ENCODE data around the gene PTPN1. TPM values are rescaled to one million over a fixed set of nuclear protein-coding genes. Genes with fewer than 3 reads are reported as not detected.

Gene PTPN1
- total and polyA plus RNA-seq, 2 of the 13 experiments (the other 11 are each of a cell fraction or from before 2014, with no cell fraction given) = 17.7 to 37.2 TPM

DNA sequence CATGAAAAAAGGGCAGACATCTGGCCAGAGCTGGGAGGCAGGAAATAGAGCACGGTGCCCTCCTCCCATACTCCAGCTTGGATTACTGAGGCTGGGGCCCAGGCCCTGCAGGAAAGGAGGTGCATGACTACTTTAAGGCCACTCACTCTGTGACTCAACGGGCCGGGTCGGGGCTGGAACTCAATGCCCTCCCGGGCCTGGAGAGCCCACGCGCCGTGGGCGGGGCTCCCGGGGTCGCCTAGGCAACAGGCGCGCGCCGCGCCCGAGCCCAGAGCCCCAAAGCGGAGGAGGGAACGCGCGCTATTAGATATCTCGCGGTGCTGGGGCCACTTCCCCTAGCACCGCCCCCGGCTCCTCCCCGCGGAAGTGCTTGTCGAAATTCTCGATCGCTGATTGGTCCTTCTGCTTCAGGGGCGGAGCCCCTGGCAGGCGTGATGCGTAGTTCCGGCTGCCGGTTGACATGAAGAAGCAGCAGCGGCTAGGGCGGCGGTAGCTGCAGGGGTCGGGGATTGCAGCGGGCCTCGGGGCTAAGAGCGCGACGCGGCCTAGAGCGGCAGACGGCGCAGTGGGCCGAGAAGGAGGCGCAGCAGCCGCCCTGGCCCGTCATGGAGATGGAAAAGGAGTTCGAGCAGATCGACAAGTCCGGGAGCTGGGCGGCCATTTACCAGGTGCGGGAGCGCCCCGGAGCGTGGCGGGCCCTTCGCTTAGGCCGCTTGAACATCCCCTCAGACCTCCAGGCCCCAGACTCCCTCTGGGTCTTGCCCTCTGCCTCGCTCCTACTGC, at the start of gene PTPN1 (continued):
- TF ChIP-seq, protein P1, sequence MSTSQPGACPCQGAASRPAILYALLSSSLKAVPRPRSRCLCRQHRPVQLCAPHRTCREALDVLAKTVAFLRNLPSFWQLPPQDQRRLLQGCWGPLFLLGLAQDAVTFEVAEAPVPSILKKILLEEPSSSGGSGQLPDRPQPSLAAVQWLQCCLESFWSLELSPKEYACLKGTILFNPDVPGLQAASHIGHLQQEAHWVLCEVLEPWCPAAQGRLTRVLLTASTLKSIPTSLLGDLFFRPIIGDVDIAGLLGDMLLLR (CRISPR knock-in tag; IDR thresholded peaks at IDR 0.05) = peak; percentile 18; the same call in 1 of the 2 replicates
- TF ChIP-seq ZSCAN12 (CRISPR knock-in tag; IDR thresholded peaks at IDR 0.05) (no peak), ZC3H13 (CRISPR knock-in tag; IDR thresholded peaks at IDR 0.05) (peak; percentile 86; the same call in 1 of the 2 replicates), ZNF746 (CRISPR knock-in tag; IDR thresholded peaks at IDR 0.05) (peak; percentile 66; the same call in 1 of the 2 replicates), ZNF563 (CRISPR knock-in tag; IDR thresholded peaks at IDR 0.05) (peak; percentile 95), ZFX (CRISPR knock-in tag; IDR thresholded peaks at IDR 0.05; ENCODE audit: low read depth) (peak; percentile 99), ZNF451 (CRISPR knock-in tag; IDR thresholded peaks at IDR 0.05) (peak; percentile 58; the same call in 1 of the 2 replicates), THAP11 (CRISPR knock-in tag; IDR thresholded peaks at IDR 0.05) (peak; percentile 93), HES4 (CRISPR knock-in tag; IDR thresholded peaks at IDR 0.05; ENCODE audit: borderline replicate concordance) (peak; percentile 65; the same call in 1 of the 2 replicates), RNF2 (conservative IDR thresholded peaks at IDR 0.05; ENCODE audit: low read depth) (peak; percentile 78), PHF8 (CRISPR knock-in tag; IDR thresholded peaks at IDR 0.05) (peak; percentile 100), ZNF782 (CRISPR knock-in tag; IDR thresholded peaks at IDR 0.05; ENCODE audit: borderline replicate concordance) (peak; percentile 65; the same call in 1 of the 2 replicates), POLR2AphosphoS2 (IDR thresholded peaks at IDR 0.05; ENCODE audit: low read depth, low read length) (peak; percentile 95), ZNF354B (CRISPR knock-in tag; IDR thresholded peaks at IDR 0.05) (no peak; the same call in 1 of the 2 replicates), PAX8 (CRISPR knock-in tag; IDR thresholded peaks at IDR 0.05; ENCODE audit: borderline replicate concordance) (peak; percentile 7; the same call in 1 of the 2 replicates)
- TF ChIP-seq, protein P2, sequence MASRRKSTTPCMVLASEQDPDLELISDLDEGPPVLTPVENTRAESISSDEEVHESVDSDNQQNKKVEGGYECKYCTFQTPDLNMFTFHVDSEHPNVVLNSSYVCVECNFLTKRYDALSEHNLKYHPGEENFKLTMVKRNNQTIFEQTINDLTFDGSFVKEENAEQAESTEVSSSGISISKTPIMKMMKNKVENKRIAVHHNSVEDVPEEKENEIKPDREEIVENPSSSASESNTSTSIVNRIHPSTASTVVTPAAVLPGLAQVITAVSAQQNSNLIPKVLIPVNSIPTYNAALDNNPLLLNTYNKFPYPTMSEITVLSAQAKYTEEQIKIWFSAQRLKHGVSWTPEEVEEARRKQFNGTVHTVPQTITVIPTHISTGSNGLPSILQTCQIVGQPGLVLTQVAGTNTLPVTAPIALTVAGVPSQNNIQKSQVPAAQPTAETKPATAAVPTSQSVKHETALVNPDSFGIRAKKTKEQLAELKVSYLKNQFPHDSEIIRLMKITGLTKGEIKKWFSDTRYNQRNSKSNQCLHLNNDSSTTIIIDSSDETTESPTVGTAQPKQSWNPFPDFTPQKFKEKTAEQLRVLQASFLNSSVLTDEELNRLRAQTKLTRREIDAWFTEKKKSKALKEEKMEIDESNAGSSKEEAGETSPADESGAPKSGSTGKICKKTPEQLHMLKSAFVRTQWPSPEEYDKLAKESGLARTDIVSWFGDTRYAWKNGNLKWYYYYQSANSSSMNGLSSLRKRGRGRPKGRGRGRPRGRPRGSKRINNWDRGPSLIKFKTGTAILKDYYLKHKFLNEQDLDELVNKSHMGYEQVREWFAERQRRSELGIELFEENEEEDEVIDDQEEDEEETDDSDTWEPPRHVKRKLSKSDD (CRISPR knock-in tag; IDR thresholded peaks at IDR 0.05; ENCODE audit: low read depth) = peak; percentile 30; the same call in 1 of the 2 replicates
- TF ChIP-seq, protein P3, sequence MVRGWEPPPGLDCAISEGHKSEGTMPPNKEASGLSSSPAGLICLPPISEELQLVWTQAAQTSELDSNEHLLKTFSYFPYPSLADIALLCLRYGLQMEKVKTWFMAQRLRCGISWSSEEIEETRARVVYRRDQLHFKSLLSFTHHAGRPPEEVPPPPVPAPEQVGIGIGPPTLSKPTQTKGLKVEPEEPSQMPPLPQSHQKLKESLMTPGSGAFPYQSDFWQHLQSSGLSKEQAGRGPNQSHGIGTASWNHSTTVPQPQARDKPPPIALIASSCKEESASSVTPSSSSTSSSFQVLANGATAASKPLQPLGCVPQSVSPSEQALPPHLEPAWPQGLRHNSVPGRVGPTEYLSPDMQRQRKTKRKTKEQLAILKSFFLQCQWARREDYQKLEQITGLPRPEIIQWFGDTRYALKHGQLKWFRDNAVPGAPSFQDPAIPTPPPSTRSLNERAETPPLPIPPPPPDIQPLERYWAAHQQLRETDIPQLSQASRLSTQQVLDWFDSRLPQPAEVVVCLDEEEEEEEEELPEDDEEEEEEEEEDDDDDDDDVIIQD (CRISPR knock-in tag; IDR thresholded peaks at IDR 0.05; ENCODE audit: low read depth) = peak; percentile 23; the same call in 1 of the 2 replicates
- TF ChIP-seq, protein P4, sequence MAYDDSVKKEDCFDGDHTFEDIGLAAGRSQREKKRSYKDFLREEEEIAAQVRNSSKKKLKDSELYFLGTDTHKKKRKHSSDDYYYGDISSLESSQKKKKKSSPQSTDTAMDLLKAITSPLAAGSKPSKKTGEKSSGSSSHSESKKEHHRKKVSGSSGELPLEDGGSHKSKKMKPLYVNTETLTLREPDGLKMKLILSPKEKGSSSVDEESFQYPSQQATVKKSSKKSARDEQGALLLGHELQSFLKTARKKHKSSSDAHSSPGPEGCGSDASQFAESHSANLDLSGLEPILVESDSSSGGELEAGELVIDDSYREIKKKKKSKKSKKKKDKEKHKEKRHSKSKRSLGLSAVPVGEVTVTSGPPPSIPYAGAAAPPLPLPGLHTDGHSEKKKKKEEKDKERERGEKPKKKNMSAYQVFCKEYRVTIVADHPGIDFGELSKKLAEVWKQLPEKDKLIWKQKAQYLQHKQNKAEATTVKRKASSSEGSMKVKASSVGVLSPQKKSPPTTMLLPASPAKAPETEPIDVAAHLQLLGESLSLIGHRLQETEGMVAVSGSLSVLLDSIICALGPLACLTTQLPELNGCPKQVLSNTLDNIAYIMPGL (CRISPR knock-in tag; IDR thresholded peaks at IDR 0.05; ENCODE audit: borderline replicate concordance in 1 of 2, low read depth in 1 of 2) = peak; percentile 91 to 94
- TF ChIP-seq, protein P5, sequence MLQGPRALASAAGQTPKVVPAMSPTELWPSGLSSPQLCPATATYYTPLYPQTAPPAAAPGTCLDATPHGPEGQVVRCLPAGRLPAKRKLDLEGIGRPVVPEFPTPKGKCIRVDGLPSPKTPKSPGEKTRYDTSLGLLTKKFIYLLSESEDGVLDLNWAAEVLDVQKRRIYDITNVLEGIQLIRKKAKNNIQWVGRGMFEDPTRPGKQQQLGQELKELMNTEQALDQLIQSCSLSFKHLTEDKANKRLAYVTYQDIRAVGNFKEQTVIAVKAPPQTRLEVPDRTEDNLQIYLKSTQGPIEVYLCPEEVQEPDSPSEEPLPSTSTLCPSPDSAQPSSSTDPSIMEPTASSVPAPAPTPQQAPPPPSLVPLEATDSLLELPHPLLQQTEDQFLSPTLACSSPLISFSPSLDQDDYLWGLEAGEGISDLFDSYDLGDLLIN (CRISPR knock-in tag; IDR thresholded peaks at IDR 0.05; ENCODE audit: borderline replicate concordance) = peak; percentile 79; the same call in 1 of the 2 replicates
- TF ChIP-seq, protein P6, sequence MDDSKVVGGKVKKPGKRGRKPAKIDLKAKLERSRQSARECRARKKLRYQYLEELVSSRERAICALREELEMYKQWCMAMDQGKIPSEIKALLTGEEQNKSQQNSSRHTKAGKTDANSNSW (CRISPR knock-in tag; IDR thresholded peaks at IDR 0.05; ENCODE audit: borderline replicate concordance) = peak; percentile 98
